ENCODE data around the gene CADM4.
A peak's percentile ranks its signal among the peaks of the same experiment; 100 is the strongest.
"Not testable (repeated sequence)": the region's sequence is repeated elsewhere in the genome, so short reads cannot be mapped to it uniquely, and the experiment has no call there.

The CADM4 gene

DNA sequence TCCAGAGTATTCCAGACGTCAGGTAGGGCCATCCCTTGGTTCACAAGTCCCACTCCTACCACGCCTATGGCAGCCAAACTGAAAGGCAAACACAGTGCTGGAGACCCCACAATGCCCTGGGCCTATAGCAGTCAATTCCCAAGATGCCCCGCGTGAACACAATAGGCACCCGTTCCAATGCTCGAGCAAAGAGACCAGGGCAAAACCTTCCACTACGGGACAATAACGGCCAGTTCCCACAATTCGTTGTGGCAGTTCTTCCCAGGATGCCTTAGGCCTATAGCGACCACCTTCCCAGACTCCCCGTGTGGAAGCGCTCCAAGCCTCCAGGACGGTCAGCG lies 20.8 kb downstream of the CADM4 start:
- peak; percentile 78 for DNase-seq (ENCODE audit: low read depth, low spot score)
- peak overlapping the region; percentile 98 for H3K4me3 ChIP-seq (ENCODE audit: low read length)

DNA sequence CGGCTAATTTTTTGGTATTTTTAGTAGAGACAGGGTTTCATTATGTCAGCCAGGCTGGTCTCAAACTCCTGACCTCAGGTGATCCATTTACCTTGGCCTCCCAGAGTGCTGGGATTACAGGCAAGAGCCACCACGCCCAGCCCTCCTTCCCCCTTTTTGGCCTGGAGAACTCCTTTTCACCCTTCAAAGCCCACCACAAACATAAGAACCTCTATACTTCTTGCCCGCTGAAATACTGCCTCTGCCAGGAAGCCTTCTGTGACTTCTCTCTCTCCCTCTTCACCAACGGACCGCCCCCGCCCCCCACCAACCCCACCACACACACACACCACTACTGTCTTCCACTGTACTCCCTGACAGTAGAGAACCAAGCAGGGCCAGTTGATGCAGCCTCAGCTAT lies 22.7 kb downstream of the CADM4 start:
- no peak for DNase-seq (ENCODE audit: low read depth, low spot score)
- no peak overlapping the region for H3K4me3 ChIP-seq (ENCODE audit: low read length)

DNA sequence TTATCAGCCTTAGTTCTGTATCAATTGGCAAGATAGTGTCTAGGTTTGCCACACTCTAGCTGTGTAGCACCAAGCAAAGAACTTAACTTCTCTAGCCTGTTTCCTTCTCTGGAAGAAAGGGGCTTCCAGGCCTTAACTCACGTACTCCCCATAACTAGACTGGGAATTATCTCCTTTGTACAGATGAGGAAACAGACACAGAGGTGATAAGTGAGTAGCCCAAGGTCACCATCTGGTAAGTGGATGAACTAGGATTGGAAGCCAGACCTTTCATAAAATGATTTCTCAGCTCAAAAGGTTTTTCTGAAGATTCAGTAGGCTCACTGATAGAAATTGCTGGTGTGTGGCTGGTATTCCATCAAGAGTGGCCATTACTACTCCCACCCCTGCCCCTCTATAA lies 23.3 kb downstream of the CADM4 start:
- H3K4me3 ChIP-seq (ENCODE audit: low read length) = no peak overlapping the region
- DNase-seq (ENCODE audit: low read depth, low spot score) = no peak

DNA sequence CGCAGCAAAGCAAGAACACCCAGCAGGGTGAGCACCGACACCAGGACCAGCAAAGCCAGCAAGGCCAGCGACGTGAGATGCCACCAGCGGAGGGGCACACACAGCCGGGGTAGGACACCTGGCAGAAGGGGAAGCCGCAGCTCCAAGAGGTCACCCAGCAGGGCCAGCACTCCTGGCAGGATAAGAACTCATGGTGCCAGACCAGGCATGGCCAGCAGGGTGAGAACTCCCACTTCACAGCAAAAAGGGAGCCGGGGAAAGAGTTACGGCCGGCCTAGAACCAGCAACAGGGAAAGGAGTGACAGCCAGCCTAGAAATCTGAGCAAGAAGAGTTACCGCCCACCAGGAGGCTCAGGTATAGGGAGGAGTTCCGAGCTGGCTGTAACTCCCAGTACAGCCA lies 27.3 kb downstream of the CADM4 start:
- no peak for DNase-seq (ENCODE audit: low read depth, low spot score)
- no peak overlapping the region for H3K4me3 ChIP-seq (ENCODE audit: low read length)

DNA sequence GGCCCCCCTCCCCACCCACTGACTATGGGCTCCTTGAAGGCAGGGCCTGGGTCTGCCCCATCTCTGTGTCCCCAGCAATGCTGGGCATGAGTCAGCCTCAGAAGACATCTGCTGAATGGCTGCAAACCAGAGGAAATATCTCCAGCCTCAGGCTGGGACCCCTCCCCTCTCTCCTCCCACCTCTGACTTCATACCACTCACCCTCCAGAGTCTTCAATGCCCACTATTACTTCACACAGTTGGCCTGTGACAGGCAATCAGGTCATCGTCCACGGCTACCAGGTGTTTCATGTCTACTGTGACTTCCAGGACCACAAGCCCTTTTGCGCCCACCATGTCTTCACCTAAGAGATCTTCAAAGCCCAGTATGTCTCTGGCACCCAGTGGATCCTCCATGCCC lies 27.9 kb downstream of the CADM4 start, which contains the start of gene SRRM5:
TSS of gene SRRM5 (plus strand) at position 301 of the 400 bp plus-strand sequence. CDS start at position 335, 34 bp downstream.
- no peak for DNase-seq (ENCODE audit: low read depth, low spot score)
- H3K4me3 ChIP-seq (ENCODE audit: low read length) = no peak within 1 kb of the TSS

DNA sequence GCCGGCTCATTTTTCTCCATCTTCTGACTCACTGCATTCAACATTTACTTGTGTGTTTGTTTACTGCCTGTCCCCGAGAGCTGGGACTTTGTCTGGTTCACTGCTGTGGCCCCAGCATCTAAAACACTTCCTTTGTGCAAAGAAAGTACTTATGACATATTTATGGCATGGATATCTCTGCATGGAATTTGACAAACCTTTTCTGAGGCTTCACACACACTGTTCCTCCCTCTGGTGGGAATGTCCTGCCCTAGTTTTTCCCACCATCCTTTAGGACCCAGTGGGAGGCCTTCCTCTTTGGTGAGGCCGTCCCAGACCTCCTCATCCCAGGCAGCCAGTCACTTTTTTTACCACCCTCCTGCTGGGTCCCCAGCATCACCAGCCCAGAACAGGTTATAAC lies 29.2 kb downstream of the CADM4 start:
- H3K4me3 ChIP-seq (ENCODE audit: low read length) = no peak overlapping the region
- DNase-seq (ENCODE audit: low read depth, low spot score) = no peak

DNA sequence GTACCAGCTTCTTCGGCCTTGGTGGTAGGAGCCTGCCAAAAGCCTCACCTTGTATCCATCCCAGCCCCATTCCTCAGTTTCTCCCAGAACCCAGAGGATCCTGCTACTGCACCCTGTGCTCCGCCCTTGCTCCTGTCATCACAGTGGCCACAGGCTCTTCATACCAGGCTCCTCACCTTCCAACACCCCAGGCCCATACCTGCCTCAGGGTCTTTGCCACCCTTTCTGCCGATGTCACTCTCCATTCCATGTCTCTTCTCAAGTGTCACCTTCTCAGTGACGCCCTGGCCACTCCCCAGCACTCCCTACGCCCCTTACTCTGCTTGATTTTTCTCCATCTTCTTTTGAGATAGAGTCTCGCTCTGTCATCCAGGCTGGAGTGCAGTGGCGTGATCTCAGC lies 29.8 kb downstream of the CADM4 start:
- no peak for DNase-seq (ENCODE audit: low read depth, low spot score)
- no peak overlapping the region for H3K4me3 ChIP-seq (ENCODE audit: low read length)

DNA sequence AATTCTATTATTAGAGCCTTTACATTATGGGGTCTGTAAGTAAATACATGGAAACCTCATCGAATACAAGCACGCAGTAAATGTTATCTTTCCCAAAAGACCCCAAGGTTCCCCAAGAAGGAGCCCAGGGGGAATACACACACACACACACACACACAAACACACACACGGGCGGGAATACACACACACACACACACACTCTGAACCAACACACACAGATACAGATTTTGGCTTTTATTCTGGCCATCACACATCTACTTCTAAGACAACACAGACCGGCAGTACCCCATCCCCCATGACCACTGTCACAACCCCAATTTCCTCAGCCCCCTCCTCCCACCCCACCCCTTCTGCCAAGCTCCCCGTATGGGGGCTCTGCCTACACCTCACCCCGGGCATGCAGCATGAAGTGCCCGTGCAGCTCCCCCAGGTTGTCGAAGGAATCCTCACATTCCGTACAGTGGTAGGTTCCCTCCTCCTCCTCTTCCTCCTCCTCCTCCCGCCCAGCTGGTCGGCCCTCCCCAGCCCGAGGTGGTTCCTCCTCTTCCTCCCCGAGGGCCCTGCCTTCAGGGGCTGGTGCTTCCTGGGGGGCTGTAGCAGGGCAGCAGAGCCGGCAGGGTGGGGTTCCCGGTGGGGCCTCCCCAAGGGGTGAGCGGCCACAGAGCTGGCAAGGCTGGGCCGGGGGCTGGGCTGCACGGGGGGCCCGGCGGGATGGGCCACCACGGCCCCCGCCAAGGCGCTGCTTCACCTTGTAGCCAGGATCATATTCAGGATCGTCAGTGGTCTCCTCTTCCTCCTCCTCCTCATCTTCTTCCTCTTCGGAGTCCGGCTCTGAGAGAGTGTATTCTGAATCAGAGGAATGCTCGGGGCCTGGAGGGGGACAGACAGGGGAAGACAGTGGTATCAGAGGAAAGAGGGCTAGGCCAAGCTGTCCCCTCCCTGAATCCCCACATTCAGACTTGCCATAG lies 32.1 kb downstream of the CADM4 start:
- H3K4me3 ChIP-seq (ENCODE audit: low read length) = no peak overlapping the region
- DNase-seq (ENCODE audit: low read depth, low spot score) = no peak

DNA sequence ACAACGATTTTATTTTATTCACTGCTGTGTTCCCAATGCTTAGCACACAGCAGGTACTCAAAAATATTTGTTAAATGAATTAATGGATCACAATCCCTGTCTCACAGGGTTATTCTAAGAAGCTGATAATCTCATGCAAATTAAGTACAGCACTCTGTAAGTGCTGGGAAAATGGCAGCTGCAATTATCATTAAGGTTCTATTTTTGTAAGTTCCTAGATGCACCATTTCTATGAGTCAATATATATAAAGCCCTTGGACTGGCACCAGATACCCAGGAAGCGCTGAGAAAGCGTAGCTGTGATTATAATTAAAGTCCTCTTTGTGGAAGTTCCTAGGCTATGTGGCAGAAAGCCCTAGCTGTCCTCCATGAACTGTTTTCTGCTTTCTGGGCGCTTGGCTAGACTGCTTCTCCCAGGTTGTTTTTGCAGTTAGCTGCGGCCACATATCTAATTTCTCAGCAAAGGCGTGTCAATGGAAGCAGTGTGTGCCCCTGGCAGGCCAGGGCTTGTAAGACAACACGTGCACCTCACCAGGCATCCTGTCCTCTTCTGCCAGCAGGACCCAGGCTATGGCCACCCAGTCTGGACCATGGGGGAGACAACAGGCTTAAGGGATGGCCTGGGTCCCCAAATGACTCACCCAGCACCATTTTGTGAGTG lies 33.0 kb downstream of the CADM4 start:
- DNase-seq (ENCODE audit: low read depth, low spot score) = no peak
- H3K4me3 ChIP-seq (ENCODE audit: low read length) = no peak overlapping the region

DNA sequence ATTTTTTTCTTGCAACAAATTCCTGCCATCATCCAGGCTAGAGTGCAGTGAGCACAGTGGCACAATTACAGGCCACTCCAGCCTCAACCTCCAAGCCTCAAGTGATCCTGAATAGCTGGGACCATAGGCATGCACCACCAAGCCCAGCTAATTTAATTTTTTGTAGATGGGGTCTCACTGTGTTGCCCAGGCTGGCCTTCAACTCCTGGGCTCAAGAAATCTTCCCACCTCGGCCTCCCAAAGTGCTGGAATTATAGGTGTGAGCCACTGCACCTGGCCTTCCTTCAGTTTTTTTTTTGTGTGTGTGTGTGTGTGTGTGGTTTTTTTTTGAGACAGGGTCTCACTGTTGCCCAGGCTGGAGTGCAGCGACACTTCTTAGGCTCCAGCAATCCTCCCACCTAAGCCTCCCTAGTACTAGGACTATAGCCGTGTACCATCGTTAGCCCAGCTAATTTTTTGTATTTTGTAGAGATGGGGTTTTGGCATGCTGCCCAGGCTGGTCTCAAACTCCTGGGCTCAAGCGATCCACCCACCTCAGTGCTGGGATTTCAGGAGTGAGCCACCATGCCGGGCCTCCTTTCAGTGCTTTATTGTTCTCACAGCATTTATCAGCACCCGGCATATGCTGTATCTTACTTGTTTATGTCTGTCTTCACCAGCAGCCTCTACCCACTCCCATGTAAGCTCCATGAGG lies 33.6 kb downstream of the CADM4 start:
- H3K4me3 ChIP-seq (ENCODE audit: low read length) = no peak overlapping the region
- DNase-seq (ENCODE audit: low read depth, low spot score) = no peak

DNA sequence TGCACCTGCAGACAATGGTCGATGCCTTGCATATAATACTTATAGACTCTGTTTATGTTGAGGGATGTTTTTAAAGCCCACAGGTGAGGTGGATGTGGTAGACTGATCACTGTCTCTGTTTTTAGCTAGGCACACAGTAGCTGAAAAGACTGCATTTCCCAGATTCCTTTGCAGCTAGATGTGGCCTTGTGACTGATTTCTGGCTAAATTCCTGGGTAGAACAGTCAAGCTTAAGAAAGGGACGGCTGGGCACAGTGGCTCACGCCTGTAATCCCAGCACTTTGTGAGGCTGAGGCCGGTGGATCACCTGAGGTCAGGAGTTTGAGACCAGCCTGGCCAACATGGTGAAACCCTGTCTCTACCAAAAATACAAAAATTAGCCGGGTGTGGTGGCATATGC lies 39.3 kb downstream of the CADM4 start:
- DNase-seq (ENCODE audit: low read depth, low spot score) = not testable (repeated sequence)

DNA sequence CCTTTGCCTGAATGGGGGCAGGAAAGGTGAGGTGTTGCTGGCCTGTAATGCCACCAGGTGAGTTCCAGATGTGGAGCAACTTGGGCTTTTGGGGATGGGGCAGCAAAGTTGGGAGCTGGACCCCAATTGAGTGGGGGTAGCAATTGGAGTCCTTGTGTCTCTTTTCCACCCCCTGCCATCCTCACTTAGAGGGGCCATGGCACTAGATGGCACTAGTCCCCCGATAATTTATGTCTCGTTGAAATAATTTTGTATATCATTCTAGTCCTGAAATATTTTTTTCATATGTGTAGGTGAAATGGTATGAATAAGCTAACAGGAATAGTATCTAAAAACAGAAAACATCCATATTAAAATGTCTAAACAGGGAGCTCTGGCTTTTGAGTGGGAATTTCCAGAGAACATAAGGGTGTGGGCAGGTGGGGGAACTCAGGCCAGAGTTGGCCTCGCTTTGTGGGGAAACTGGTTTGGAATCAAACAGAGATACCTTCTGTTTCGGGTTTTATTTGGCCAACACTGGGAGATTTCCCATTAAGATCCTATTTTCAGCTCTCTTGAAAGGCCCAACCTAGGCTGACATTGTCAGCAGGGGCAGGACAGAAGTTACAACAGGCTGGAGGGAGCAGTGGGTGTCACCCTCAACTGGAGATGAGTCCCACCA lies 39.9 kb downstream of the CADM4 start:
- H3K4me3 ChIP-seq (ENCODE audit: low read length) = no peak overlapping the region
- DNase-seq (ENCODE audit: low read depth, low spot score) = no peak

More for the DNA sequence above, 39.3 kb downstream of the CADM4 start:
- H3K4me3 ChIP-seq (ENCODE audit: low read length) = not testable (repeated sequence)

DNA sequence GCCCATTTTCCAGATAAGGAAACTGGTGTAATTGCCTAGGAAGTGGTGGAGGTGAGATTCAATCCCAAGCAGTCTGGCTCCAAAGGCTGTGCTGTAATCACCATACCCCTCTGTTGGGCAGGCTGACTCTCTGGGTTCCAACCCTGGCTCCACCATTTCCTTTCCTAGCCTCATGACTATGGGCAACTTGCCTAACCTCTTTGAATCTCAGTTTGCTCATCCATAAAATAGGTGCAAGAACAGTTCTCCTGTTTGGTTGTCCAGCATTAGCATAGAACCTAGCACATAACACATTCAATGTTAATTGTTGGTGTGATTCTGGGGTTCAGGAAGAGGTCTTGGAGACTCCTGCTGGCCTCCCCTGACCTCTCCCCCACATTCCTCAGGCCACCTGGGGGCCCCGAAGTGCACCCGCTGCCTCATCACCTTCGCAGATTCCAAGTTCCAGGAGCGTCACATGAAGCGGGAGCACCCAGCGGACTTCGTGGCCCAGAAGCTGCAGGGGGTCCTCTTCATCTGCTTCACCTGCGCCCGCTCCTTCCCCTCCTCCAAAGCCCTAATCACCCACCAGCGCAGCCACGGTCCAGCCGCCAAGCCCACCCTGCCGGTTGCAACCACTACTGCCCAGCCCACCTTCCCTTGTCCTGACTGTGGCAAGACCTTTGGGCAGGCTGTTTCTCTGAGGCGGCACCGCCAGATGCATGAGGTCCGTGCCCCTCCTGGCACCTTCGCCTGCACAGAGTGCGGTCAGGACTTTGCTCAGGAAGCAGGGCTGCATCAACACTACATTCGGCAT lies 41.0 kb downstream of the CADM4 start:
- no peak overlapping the region for H3K4me3 ChIP-seq (ENCODE audit: low read length)
- DNase-seq (ENCODE audit: low read depth, low spot score) = no peak

DNA sequence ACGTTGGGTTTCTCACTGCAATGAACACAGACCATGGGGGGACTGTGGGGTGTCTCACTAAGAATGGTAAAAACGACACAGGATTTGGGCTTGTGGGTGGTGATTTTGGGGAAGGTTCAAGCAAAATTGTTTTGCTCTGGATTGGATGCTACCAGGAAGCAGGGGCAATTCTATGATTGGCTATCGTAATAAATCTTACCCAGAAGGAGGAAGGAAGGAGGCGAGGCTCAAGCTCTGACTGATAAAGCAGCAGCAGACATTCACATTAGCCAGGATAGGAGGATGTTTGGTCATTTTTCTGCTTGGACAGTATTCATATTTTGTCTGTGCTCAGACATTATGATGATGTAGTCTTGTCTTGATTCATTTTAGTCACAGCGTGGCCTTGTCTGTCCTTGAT lies 41.8 kb downstream of the CADM4 start:
- DNase-seq (ENCODE audit: low read depth, low spot score) = no peak
- peak overlapping the region; percentile 90 for H3K4me3 ChIP-seq (ENCODE audit: low read length)

DNA sequence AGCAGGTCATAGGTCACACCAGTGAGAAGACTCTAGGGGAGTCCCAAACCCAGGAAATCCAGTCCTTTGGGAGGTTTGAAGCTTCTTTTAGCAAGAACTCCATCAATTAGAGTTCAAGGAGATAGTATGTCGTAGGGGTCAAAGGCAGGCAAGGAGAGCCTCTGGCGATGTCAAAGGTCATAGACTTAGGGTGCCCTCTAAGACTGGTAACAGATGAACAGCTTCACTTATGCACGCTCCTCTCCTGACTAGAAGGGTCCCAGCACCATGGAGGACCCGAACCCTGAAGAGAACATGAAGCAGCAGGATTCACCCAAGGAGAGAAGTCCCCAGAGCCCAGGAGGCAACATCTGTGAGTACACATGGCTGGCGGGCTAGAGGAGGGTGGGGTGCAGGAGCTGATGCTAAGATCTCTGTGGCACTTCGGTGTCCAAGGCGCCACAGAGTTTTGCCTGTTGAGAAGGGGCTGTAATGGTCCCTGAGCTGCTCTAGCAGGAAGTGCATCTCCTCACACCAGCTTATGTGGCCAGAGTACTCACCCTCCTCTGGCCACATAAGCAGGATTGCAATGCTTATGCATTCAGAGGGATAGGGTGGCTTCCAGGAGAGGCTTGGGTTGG lies 42.7 kb downstream of the CADM4 start:
- no peak for DNase-seq (ENCODE audit: low read depth, low spot score)

DNA sequence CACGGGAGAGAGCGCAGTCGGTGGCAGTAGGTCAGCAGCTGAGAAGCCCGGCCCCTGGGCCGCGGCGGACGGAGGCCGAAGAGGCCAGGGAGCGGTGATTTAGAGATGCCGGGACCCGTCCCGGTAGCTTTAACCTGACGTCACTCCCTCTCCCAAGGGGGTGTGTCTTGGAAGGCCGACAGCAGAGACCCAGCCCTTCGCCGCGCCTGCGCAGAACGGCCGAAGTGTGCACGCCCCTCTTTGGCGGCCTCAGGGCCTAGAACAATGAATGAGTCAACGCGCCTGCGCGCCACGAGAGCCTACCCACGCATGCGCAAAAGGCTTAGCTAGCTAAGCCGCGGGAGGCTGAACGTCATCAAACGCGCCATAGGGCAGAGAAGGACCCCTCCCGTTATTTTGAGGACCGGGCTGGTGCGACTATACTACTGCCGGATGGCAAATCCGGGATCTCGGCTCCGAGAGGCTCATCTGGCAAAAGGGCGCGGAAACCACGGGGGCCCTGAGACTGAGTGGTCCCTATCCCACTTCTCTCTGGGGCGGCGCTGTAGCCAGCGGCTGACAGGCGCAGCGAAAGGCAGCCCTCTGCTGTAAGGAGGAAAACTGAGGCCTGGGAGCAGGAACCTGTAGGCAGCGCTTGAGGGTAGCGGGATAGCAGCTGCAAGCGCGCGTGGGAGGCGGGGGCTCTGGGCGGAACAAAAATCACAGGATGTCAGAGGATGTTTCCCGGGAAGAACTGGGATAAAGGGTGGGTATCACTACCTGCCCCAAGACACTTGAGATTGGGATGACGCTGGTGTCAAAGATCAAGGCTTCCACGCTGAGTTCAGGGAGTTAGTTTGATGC lies 43.4 kb downstream of the CADM4 start, which contains the start of the genes IRGQ and ZNF576:
TSS of gene IRGQ (minus strand) at position 136 of the 843 bp plus-strand sequence. CDS start 796 bp downstream, outside the sequence.
TSS of gene ZNF576 (plus strand) at position 597 of the 843 bp plus-strand sequence. CDS start 514 bp downstream, outside the sequence.
- peak; percentile 99 for DNase-seq (ENCODE audit: low read depth, low spot score)
- H3K4me3 ChIP-seq (ENCODE audit: low read length) = peak within 1 kb of the TSS; percentile 90

More for the DNA sequence above, 42.7 kb downstream of the CADM4 start:
- peak overlapping the region; percentile 90 for H3K4me3 ChIP-seq (ENCODE audit: low read length)

DNA sequence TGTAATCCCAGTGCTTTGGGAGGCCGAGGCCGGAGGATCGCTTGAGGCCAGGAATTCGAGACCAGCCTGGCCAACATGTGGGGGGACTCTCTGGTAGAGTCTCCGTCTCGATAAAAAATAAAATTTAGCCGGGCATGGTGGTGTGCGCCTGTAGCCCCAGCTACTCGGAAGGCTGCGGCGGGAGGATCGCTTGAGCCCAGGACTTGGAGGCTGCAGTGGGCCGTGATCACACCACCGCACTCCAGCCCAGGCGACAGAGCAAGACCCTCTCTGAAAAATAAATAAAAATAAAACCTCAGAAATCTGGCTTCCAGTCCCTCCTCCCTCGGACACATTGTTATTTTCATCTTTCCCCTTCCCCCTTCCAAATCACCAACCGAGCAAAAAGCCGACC lies 44.0 kb downstream of the CADM4 start:
- peak overlapping the region; percentile 90 for H3K4me3 ChIP-seq (ENCODE audit: low read length)
- DNase-seq (ENCODE audit: low read depth, low spot score) = no peak
